HG03060 (cell line): Measurements from ENCODE around the gene GTPBP6.
"Not testable (repeated sequence)": the region's sequence is repeated elsewhere in the genome, so short reads cannot be mapped to it uniquely, and the experiment has no call there.

ENCODE experiments used
- ATAC-seq: cut with Tn5 transposase; IDR thresholded peaks from one replicate; pipeline ENCODE4 v1.9.1; 2021; ENCODE audit warnings: low read depth, moderate number of reproducible peaks; ENCODE audit not compliant: unreplicated experiment

Gene GTPBP6

DNA sequence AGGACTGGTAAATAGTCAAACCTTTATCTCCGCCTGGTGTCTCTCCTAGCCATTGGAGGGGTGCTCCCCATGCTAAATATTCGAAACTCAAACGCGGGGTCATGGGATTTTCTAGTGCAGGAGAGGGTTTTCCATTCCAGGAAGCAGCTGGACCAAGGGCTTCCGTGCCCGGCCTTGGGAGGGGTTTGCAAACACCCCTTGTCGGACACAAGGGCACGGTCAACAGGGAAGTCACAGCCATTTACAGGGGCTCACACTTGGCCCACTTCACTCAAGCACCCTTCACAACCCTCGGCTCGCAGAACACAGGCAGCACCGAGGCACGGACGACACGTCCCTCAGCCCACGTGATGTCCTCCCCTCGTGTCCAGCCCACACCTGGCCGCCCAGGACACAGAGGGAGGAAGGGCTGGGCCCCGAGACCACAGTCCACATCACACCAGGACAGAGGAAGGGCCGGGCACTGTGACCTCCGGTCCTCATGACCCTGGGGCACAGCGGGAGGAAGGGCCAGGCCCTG, 47.7 kb downstream of the GTPBP6 start:
- no peak for ATAC-seq

GRCh38 chrX:267771-268261, 50.8 kb downstream of the GTPBP6 start:
- ATAC-seq: no peak

DNA sequence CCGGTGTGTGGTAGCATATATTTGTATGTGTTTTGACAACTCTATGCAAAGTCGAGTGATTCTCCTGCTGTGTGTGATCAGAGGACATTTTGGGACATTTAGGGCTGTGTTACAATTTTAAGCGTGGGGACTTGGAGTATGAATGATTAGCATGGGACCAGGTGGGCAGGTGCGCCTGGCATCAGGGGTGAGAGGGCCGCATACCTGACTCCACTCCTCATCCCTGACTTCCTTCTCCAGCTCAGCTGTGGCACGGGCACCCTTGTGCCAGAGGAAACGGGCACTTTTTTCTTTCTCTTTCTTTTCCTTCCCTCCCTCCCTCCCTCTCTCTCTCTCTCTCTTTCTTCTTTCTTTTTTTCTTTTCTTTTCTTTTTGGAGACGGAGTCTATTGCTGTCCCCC, 53.1 kb downstream of the GTPBP6 start:
- ATAC-seq: no peak

DNA sequence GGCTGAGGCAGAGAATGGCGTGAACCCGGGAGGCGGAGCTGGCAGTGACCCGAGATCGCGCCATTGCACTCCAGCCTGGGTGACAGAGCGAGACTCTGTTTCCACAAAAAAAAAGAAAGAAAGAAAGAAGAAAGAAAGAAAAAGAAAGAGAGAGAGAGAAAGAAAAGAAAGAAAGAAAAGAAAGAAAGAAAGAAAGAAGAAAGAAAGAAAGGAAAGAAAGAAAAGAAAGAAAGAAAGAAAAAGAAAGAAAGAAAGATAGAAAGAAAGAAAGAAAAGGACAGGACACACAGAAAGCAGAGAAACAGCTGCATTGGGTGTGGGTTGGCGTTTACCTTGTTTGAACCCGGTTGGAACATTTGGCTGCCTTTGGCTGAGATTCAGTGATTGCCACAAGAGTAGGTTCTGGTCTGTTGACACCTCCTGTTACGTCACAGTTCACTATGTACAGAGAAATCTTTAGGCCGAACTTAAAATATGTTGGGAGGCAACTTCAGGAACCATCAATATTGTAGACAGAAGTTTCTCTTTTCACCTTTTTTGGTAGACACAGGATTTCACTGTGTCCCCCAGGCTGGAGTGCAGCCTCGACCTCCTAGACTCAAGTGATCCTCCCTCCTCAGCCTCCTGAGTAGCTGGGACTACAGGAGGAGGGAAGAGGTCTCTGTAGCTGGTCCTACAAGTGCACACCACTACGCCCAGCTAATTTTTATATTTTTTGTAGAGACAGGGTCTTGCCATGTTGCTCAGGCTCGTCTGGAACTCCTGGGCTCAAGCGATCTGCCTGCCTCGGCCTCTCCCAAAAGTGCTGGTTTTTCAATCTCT, 53.8 kb downstream of the GTPBP6 start:
- ATAC-seq: no peak

- ATAC-seq: not testable (repeated sequence)
Measured at GRCh38 chrX:264006-264405, 54.6 kb downstream of the GTPBP6 start.

- ATAC-seq: no peak
Measured at GRCh38 chrX:262381-262909, 56.2 kb downstream of the GTPBP6 start.

DNA sequence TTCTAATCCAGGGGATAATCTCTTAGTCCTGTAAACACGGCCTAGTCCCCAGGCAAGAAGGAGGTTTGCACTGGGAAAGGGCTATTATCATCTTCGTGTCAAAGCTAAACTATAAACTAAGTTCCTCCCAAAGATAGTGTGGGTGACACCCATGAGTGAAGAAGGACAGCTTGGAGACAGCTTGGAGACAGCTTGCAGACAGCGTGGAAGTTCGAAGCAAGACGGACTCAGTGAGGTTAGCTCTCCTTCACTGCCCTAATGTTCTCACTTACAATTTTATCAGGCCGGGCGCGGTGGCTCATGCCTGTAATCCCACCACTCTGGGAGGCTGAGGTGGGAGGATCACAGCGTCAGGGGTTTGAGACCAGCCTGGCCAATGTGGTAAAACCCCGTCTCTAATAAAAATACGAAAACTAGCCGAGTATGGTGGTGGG, 56.7 kb downstream of the GTPBP6 start:
- no peak for ATAC-seq

GRCh38 chrX:261167-261918, 57.3 kb downstream of the GTPBP6 start:
- ATAC-seq: no peak

DNA sequence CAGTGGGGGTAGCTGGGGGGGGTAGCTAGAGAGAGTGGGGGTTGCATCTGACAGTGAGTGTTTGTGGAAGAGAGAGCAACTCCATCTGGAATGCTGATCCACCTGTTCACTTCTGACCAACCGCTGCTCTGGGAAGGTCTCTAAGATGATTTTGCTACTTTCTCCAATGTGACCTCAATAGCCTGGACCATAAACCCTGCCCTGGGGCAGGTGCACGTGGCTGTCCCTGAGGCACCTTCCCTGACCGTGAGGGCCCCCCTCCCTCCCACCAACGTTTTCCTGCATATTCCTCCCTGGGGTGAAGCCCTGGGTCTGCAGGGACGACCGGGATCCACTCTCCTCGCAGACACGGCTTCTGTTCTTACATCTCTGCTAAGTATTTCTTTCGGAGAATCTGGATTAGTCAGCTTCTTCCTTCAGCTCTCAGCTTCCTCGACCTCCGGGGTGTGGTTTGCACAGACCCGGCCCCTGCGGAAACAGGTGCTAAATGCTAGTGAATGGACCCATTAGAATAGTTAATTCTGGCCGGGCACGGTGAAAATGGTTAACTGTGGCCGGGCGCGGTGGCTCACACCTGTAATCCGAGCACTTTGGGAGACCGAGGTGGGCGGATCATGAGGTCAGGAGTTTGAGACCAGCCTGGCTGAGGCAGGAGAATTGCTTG, 58.8 kb downstream of the GTPBP6 start:
- no peak for ATAC-seq

DNA sequence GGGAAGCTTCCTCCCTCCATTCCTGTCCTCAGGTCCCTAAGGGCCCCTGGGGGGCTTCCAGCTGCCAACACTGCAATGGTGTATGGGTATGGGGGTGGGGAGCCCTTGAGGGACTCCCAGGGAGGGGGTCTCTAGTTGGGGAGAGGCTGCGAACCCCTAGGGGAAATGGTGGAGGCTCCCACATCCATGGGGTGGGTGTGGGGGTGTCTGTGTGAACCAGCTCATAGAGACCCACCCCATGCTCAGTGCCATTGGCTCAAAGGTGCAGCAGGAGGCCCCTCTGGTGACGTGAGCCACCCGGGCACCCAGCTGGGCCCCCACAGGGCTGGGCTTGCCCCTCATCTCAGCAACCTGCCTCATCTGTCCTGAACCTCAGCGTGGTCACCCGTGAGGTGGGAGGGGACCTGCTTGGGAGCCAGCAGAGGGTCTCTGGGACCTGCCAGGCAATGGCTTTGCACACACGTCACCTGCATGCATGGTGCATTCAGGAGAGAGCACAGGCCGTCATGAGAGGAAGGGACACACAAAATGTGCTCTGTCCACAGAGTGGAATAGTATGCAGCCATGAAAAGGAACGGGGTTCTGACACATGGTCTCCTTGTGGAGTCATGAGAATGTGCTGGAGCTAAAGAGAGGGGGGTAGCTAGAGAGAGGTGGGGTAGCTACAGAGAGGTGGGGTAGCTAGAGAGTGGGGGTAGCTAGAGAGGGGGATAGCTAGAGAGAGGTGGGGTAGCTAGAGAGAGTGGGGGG, 60.1 kb downstream of the GTPBP6 start:
- no peak for ATAC-seq

DNA sequence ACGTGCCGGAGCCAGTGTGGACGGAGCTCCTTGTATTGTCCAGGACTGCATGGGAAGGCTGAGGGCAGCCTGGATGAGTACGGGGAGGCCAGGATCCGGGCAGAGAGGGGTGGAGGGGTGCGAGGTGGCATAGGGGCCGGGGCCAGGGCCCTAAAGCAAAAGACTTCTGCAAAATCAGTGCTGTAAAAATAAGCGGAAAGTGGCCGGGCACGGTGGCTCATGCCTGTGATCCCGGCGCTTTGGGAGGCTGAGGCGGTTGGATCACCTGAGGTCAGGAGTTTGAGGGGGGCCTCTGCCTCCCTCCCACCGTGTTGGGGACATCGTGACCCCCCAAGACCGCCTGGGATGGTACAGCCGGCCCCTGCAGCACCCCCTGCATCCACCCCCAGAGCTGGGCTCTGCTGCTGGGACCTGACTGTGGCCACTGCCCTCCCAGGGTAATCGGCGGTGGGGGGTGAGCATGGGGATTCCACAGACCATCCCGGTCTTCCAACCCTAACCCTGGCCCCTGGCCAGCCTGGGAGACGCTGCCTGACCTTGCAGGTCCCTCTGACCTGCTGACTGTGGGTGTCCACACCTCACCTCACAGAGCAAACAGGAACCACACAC, 60.8 kb downstream of the GTPBP6 start:
- no peak for ATAC-seq

GRCh38 chrX:257054-257453, 61.5 kb downstream of the GTPBP6 start:
- not testable (repeated sequence) for ATAC-seq

DNA sequence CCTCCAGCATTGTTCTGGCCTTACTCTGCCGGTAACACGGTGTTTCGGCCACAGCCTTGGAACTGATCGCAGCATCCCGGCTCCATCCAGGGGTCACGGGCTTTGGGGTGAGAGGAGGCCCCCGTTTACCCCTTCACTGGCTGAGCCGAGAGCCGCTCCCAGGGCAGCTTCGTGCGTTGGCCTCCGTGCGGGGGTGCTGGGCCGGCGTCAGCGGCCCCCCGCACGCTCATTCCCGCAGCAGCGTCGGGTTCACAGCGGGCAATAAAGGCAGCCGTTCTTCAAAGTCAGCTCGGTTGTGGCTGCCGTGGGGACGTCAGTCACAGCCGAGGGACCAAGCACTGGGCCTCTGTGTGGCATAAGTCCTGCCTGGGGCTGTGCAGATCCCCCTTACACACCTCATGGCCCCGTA, 62.7 kb downstream of the GTPBP6 start:
- ATAC-seq: no peak
